Measurements from ENCODE around the gene MRPL43.

MRPL43 gene

GRCh38 chr10:101005869-101006567 lies 18.7 kb upstream of the MRPL43 start:
- DNase-seq: no peak

- DNase-seq: no peak
These were observed 18.1 kb upstream of the MRPL43 start for GRCh38 chr10:101005361-101005760.

GRCh38 chr10:101003639-101004206 lies 16.4 kb upstream of the MRPL43 start:
- no peak for DNase-seq

- DNase-seq: no peak
These were observed 15.2 kb upstream of the MRPL43 start for GRCh38 chr10:101002456-101002855.

GRCh38 chr10:101001659-101002035 lies 14.3 kb upstream of the MRPL43 start:
- DNase-seq: peak in 1 of 56 donors; percentile 55

GRCh38 chr10:101000915-101001658 lies 13.8 kb upstream of the MRPL43 start:
- peak in 49 of 56 donors; percentile 20 to 86 (median 66) for DNase-seq

- peak in 33 of 56 donors; percentile 17 to 72 (median 56) for DNase-seq
These were observed 13.0 kb upstream of the MRPL43 start for GRCh38 chr10:101000127-101000914.

GRCh38 chr10:100999742-101000126 lies 12.4 kb upstream of the MRPL43 start, which contains the start of gene LZTS2:
LZTS2 (plus strand) TSS chr10:100999808; CDS start chr10:101002539, 2,731 bp downstream.
- DNase-seq: peak in 12 of 56 donors; percentile 38 to 82 (median 60)

- peak in 53 of 56 donors; percentile 43 to 94 (median 79) for DNase-seq
These were observed 11.9 kb upstream of the MRPL43 start for GRCh38 chr10:100998991-100999741.

GRCh38 chr10:100998183-100998990 lies 11.1 kb upstream of the MRPL43 start:
- DNase-seq: peak; percentile 42 to 95 (median 86)

GRCh38 chr10:100997360-100998182 lies 10.3 kb upstream of the MRPL43 start:
- peak in 42 of 56 donors; percentile 31 to 95 (median 70) for DNase-seq

GRCh38 chr10:100996678-100997359 lies 9.5 kb upstream of the MRPL43 start:
- peak in 8 of 56 donors; percentile 39 to 63 (median 48) for DNase-seq

GRCh38 chr10:100995181-100995580 lies 7.9 kb upstream of the MRPL43 start:
- DNase-seq: no peak

GRCh38 chr10:100993986-100994708 lies 6.8 kb upstream of the MRPL43 start:
- peak in 33 of 56 donors; percentile 9 to 73 (median 38) for DNase-seq

- DNase-seq: no peak
These were observed 1.8 kb upstream of the MRPL43 start for GRCh38 chr10:100989088-100989487.

GRCh38 chr10:100988166-100988565 lies 869 bp upstream of the MRPL43 start:
- DNase-seq: no peak

GRCh38 chr10:100987685-100988049 lies 370 bp upstream of the MRPL43 start:
- no peak for DNase-seq

- DNase-seq: no peak
These were observed 710 bp downstream of the MRPL43 start for GRCh38 chr10:100986623-100986951.

All from nucleus accumbens (tissue), 56 donors.